Esophagus muscularis mucosa (tissue), 2 donors: ENCODE data around the gene SH3PXD2A.

Source experiments
- POLR2A ChIP-seq: fragments of 450-650 bp; IDR thresholded peaks from one replicate; pipeline ENCODE4 v1.6.1; 2017; ENCODE audit warnings: antibody characterized with exemption, moderate library complexity, mild to moderate bottlenecking, low read depth
- POLR2AphosphoS5 ChIP-seq, 2 donors: sonication (generic); formaldehyde crosslinking; IDR thresholded peaks; one replicate each; pipeline ENCODE4 v1.6.1; 2017; ENCODE audit warnings: antibody characterized with exemption in 2 of 2

DNA sequence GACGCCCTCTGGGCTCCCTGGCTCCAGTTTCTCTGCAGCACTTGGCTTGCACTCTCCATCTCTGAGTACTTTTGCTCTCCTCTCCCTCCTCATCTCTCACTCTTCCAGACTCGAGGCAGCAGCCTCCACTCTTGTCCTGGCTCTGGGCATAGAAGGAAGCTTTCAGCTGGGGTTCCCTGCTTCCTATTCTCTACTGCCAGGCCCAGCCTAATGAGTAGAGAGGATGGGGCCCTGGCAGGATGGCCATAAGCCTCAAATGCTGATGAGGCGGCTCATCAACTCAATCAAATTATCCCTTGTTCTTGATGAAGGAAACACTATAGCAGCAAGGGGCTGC is 306.1 kb downstream of the SH3PXD2A start:
- TF ChIP-seq POLR2A (no peak), POLR2AphosphoS5 (IDR thresholded peaks at IDR 0.05) (no peak)
